Uterus (tissue), 2 donors: ENCODE results near the gene NEK4.

Source experiments
- CTCF ChIP-seq, 4 experiments: fragments of 200-600 bp in 2 of 4; fragments of 450-650 bp in 2 of 4; sonication (generic) in 2 of 4; IDR thresholded peaks; one replicate each; pipeline ENCODE4 v1.5.1; 2016 to 2019; ENCODE audit warnings: antibody characterized with exemption in 4 of 4, mild to moderate bottlenecking in 2 of 4, moderate library complexity in 1 of 4
- POLR2A ChIP-seq, 2 donors: fragments of 450-650 bp; IDR thresholded peaks; one replicate each; pipeline ENCODE4 v1.6.1; 2016; ENCODE audit warnings: antibody characterized with exemption in 2 of 2, mild to moderate bottlenecking in 1 of 2, moderate library complexity in 1 of 2

GRCh38 chr3:52816199-52816598 lies 45.5 kb upstream of the NEK4 start:
- TF ChIP-seq CTCF (IDR thresholded peaks at IDR 0.05) (no peak), POLR2A (IDR thresholded peaks at IDR 0.05) (no peak)
